Mammary microvascular endothelial cell (primary cell): ENCODE measurements around the gene CEP70. TPM values are rescaled to one million over a fixed set of nuclear protein-coding genes. Genes with fewer than 3 reads are reported as not detected.

Experiments
- total RNA-seq: library from RNA; depleted of rRNA; stranded (reverse); fragments of >200 nt; gene quantifications from 2 replicates; pipeline ENCODE4 v1.2.3, GENCODE V29; 2015

Gene CEP70
- total RNA-seq = 10.2 and 11.3 TPM in 2 replicates

GRCh38 chr3:138594150-138594934 lies at the start of gene CEP70:
Gene CEP70, minus strand, starts transcription at chr3:138594260. Its CDS starts 21,333 bp downstream, at chr3:138572927.

DNA sequence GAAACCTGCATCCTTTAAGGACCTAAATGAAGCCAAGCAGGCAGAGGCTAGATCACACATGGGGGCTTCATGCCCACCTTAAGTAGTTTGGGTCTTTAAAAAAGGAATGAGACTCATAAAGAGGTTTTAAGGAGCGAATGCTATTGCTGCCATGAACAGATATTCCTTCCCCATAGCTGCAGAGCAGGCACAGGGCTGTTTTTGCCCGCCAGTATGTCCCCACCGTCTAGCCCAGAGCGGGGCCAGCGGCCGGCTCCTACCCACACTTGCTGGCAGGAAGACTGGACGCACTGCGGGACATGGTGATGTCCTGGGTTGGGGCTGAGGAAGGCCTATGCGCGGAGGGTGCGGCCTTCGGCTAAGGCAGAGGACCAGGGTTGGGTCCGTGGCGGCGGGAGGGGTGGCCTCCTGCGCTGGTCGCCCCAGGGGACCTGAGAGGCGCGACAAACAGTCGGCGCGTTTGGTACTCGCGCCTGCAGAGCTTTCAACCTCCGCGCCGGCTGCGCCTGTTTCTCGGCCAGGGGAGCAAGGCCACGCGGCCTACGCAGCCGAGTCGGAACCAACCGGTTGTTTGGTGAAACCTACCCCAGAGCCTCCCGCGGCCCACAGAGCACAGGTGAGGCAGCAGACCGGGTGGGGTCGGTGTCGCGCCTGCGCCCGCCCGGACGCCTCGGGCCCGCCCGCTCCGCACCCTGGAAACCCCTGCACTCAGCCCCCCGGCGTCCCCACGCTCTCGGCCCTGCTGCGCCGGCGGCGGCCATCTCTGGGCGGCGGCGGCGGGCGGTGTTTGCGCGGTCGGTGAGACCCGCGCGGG lies 14.5 kb upstream of the CEP70 start, which contains the start of gene FAIM:
TSS of gene FAIM (plus strand) at position 450 of the 814 bp plus-strand sequence. CDS start 10,956 bp downstream, outside the sequence.

Other genes starting within 250 kb of the CEP70 start
- 3.5 and 4.7 TPM in 2 replicates for gene MRAS, start 245.7 kb downstream of the CEP70 start, total RNA-seq
- gene ESYT3, start 159.6 kb downstream of the CEP70 start, total RNA-seq = 0.05 and 0.07 TPM in 2 replicates
- 11.9 and 18.5 TPM in 2 replicates for gene FAIM, start 14.5 kb upstream of the CEP70 start, total RNA-seq
- 11.1 TPM in 2 replicates for gene PIK3CB, start 240.7 kb upstream of the CEP70 start, total RNA-seq